Fibroblast of gingiva (primary cell): Measurements from ENCODE around the gene KLF14.
"Not testable (repeated sequence)": the region's sequence is repeated elsewhere in the genome, so short reads cannot be mapped to it uniquely, and the experiment has no call there.

Experiments
- DNase-seq: peaks from one replicate; pipeline ENCODE4 v3.0.0-alpha.2; 2011; ENCODE audit warnings: low read depth

KLF14 gene

DNA sequence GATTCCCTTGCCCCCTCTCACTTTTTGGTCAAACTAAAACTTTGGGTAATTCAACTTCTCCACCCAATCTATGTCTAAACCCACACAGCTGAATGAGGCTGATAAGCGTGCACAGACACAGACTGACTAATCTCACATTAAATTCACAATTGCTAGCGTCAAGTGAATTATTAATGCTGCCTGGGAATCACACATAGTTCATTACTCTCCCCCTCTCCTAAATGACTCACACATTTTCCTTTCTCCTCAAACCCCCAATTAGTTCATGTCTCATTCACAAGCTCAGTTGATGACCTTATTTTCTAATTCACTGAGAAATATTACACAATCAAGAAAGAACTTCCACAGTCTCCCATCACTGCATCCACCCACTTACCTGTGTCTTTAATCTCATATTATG lies 14.5 kb downstream of the KLF14 start:
- no peak for DNase-seq

DNA sequence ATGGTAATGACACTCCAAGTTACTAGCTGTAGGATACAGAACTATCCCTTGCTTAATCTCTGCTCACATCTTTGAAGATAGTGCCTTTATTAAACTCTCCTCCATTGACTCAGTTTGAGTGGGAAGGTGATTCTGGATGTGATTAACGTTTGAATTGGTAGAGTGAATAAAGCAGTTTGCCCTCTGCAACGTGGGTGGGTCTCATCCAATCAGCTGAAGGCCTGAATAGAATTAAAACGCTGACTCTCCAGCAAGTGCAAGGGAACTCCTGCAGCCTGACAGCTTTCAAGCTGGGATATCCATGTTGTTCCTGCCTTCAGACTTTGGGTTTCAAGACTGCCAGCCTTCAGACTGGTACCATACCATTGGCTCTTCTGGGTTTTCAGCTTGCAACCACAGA lies 21.6 kb downstream of the KLF14 start:
- no peak for DNase-seq

- DNase-seq, result no peak
Observed at GRCh38 chr7:130708766-130709165, 25.2 kb downstream of the KLF14 start.

DNA sequence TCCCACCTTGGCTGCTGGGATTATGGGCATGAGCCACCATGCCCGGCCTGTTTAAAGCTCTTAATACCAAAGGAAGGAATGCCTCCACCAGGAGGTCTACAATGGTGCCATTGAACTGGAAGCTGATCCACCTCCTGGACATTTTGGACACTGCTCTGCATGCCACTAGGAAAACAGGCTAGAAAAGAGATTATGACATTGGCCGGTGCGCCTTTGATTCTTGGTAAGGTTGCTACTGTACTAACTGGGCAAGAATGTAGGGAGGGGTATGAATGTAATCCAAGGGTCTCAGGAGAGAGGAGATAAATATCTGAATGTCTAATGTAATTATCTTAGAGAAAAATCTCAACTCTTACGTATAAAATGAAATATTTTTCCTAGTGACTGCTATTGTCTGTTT lies 26.0 kb downstream of the KLF14 start:
- DNase-seq, result no peak

GRCh38 chr7:130703851-130704250 lies 30.2 kb downstream of the KLF14 start:
- no peak for DNase-seq

GRCh38 chr7:130701650-130702049 lies 32.4 kb downstream of the KLF14 start:
- DNase-seq, result no peak

DNA sequence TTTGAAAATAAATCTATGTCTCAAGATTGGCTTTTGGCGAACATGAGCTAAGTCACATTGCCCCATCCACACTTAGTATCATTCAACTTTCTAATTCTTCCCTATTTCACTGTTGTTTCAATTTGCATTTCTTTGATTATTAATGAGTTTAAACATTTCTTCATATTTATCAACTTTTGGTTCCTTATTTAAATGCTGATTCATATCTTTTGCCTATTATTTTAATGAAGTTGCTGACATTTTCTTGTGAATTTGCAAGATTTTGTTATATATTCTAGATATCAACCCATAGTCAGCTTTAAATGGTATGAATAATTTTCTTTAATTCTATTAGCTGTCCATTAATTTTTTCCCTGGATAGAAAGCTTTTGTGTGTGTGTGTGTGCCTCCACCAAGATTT lies 33.2 kb downstream of the KLF14 start:
- no peak for DNase-seq

DNA sequence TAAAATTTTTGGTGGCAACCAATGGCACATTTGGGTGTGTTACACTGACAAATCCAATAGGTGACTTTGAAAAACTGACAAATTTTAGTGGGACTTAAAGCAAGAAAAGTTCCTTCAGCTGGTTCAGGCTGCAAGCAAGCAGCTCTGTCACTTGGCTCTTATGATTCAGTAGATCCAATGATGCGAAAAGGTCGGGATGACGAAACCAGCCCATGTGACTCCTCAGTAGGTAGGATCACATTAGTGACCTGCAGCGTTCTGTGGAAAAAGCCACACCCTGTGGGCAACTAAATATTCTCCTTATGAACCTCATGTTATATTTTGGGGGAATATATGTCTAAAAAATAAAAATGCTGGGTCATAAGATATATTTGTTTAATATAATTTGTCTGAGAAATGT lies 34.3 kb downstream of the KLF14 start:
- DNase-seq, result no peak

DNA sequence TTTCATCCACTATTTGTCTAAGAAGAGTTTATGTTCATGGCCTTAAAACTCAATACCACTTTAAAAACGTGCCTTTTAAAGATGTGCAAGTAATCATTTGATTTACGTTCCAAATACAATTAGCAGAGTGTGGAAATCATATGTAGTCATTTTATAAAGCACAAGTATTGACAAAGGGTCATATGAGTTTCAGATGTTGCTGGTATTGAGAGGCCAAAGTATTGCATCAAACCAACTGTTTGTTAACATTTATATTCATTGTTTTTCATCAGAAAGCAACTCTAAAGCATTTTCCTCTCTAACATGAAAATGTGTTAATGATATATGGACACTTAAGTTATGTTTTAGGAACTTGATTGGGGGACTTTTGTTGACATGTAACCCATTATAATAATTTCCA lies 36.2 kb downstream of the KLF14 start:
- peak; percentile 30 for DNase-seq

DNA sequence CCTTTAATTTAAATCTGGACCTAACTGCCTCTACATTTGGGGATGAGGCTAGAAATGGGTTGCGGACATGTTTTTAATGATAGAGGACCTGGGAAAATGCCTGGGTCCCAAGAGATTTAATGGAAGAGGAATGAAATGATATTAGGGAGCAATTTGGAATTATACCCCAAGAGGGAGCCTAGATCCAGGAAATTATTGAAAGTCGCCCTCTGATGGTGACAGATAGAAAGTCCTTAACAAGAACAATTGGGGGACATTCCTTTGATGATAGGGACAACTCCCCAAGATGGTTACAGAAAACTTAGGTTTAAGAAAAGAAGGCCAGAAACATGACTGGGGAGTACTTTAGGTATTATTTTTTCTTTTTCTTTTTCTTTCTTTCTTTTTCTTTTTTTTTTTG lies 38.2 kb downstream of the KLF14 start:
- DNase-seq, result peak; percentile 23

- DNase-seq, result not testable (repeated sequence)
Observed at GRCh38 chr7:130692396-130692795, 41.6 kb downstream of the KLF14 start.

GRCh38 chr7:130689683-130690082 lies 44.3 kb downstream of the KLF14 start:
- DNase-seq, result no peak

GRCh38 chr7:130683026-130683425 lies 51.0 kb downstream of the KLF14 start:
- peak; percentile 5 for DNase-seq
